Neutrophil (primary cell): ENCODE data around the gene TXNDC11.

Source experiments
- H3K27ac ChIP-seq: fragments of 200-600 bp; sonication (generic); 2 replicates; pipeline ENCODE4 v1.5.1; 2016; ENCODE audit warnings: mild to moderate bottlenecking, moderate library complexity
- H3K27me3 ChIP-seq: fragments of 200-600 bp; sonication (generic); 2 replicates; pipeline ENCODE4 v1.6.0; 2016; ENCODE audit warnings: mild to moderate bottlenecking
- H3K36me3 ChIP-seq: fragments of 200-600 bp; sonication (generic); 2 replicates; pipeline ENCODE4 v1.5.1; 2017
- H3K4me1 ChIP-seq, 2 experiments: fragments of 200-600 bp in 1 of 2; sonication (generic) in 1 of 2; 1 replicate in 1 of 2; 2 replicates in 1 of 2; pipeline versions ENCODE4 v1.5.1 to v1.6.1; 2013 to 2016; ENCODE audit warnings: low read depth in 1 of 2, low read length in 1 of 2, mild to moderate bottlenecking in 1 of 2, moderate library complexity in 1 of 2; ENCODE audit not compliant: control insufficient read depth in 1 of 2, insufficient read depth in 1 of 2
- H3K4me3 ChIP-seq, 2 experiments: fragments of 200-600 bp in 1 of 2; sonication (generic) in 1 of 2; 1 replicate in 1 of 2; 2 replicates in 1 of 2; pipeline ENCODE4 v1.5.1; 2013 to 2016; ENCODE audit warnings: low read depth in 1 of 2, low read length in 1 of 2, mild to moderate bottlenecking in 1 of 2, moderate library complexity in 1 of 2
- H3K9me3 ChIP-seq: fragments of 200-600 bp; sonication (generic); 2 replicates; pipeline ENCODE4 v1.5.1; 2016
- CTCF ChIP-seq: fragments of 200-600 bp; sonication (generic); IDR thresholded peaks from 2 replicates; pipeline ENCODE4 v1.5.1; 2016; ENCODE audit warnings: antibody characterized with exemption

TXNDC11 gene

GRCh38 chr16:11774065-11774626, 31.5 kb upstream of the TXNDC11 start:
- no peaks in the 10 kb centered on the region for H3K9me3 ChIP-seq
- peaks cover 1 to 2% of the 10 kb centered on the region in 2 experiments for H3K4me1 ChIP-seq
- no peaks in the 10 kb centered on the region for H3K27me3 ChIP-seq
- H3K36me3 ChIP-seq = peaks cover 91% of the 10 kb centered on the region
- H3K4me3 ChIP-seq = no peak overlapping the region
- H3K27ac ChIP-seq = no peak overlapping the region
- TF ChIP-seq CTCF = no peak

- H3K4me3 ChIP-seq = peak overlapping the region in 1 of 2 experiments; percentile 2
- no peaks in the 10 kb centered on the region for H3K27me3 ChIP-seq
- TF ChIP-seq CTCF = no peak
- no peaks in the 10 kb centered on the region for H3K9me3 ChIP-seq
- peaks cover 10 to 13% of the 10 kb centered on the region in 2 experiments for H3K4me1 ChIP-seq
- peaks cover 84% of the 10 kb centered on the region for H3K36me3 ChIP-seq
- H3K27ac ChIP-seq = peak overlapping the region; percentile 71
Observed at GRCh38 chr16:11768849-11769248, 26.2 kb upstream of the TXNDC11 start.

GRCh38 chr16:11762431-11762830, 19.8 kb upstream of the TXNDC11 start:
- Histone ChIP-seq H3K27me3 (no peaks in the 10 kb centered on the region), H3K27ac (no peak overlapping the region), H3K9me3 (no peaks in the 10 kb centered on the region), H3K4me3 (no peak overlapping the region), H3K4me1 (no peaks in the 10 kb centered on the region), H3K36me3 (peaks cover 94% of the 10 kb centered on the region)
- TF ChIP-seq CTCF = no peak

GRCh38 chr16:11759997-11760396, 17.3 kb upstream of the TXNDC11 start:
- no peak overlapping the region for H3K4me3 ChIP-seq
- H3K4me1 ChIP-seq = no peaks in the 10 kb centered on the region
- no peak overlapping the region for H3K27ac ChIP-seq
- H3K36me3 ChIP-seq = peaks cover 93% of the 10 kb centered on the region
- H3K27me3 ChIP-seq = no peaks in the 10 kb centered on the region
- TF ChIP-seq CTCF = no peak
- H3K9me3 ChIP-seq = no peaks in the 10 kb centered on the region

- H3K4me3 ChIP-seq = no peak overlapping the region
- no peaks in the 10 kb centered on the region for H3K9me3 ChIP-seq
- H3K4me1 ChIP-seq = no peaks in the 10 kb centered on the region
- H3K27me3 ChIP-seq = no peaks in the 10 kb centered on the region
- no peak for TF ChIP-seq CTCF
- H3K27ac ChIP-seq = no peak overlapping the region
- H3K36me3 ChIP-seq = peaks cover 93% of the 10 kb centered on the region
Observed at GRCh38 chr16:11759163-11759834, 16.6 kb upstream of the TXNDC11 start.
